Chondrocyte (in vitro differentiated cells): ENCODE data around the gene CALCB. TPM values are rescaled to one million over a fixed set of nuclear protein-coding genes. Genes with fewer than 3 reads are reported as not detected.

Experiments
- DNase-seq: peaks from one replicate; pipeline ENCODE4 v3.0.0; 2021; ENCODE audit warnings: mixed read lengths, low spot score
- H3K27ac Mint-ChIP-seq: one replicate; pipeline ENCODE4 v1.8.0; 2021; ENCODE audit warnings: mild to moderate bottlenecking, moderate library complexity, mixed read lengths; ENCODE audit not compliant: unreplicated experiment
- H3K27me3 Mint-ChIP-seq: 2 replicates; pipeline ENCODE4 v1.8.0; 2021; ENCODE audit warnings: low read depth, mixed read lengths
- H3K36me3 Mint-ChIP-seq: 2 replicates; pipeline ENCODE4 v1.8.0; 2021; ENCODE audit warnings: low read depth, mixed read lengths
- H3K4me1 Mint-ChIP-seq: 2 replicates; pipeline ENCODE4 v1.8.0; 2021; ENCODE audit warnings: low read depth, mild to moderate bottlenecking, mixed read lengths
- H3K4me3 Mint-ChIP-seq: one replicate; pipeline ENCODE4 v1.8.0; 2021; ENCODE audit warnings: mild to moderate bottlenecking, moderate library complexity, mixed read lengths; ENCODE audit not compliant: unreplicated experiment
- H3K9me3 Mint-ChIP-seq: 2 replicates; pipeline ENCODE4 v1.8.0; 2021; ENCODE audit warnings: low read depth, mixed read lengths
- CTCF ChIP-seq: fragments of 200-600 bp; sonication (generic); IDR thresholded peaks from 2 replicates; pipeline ENCODE4 v1.5.0; 2021; ENCODE audit warnings: antibody characterized with exemption, mild to moderate bottlenecking, moderate library complexity
- total RNA-seq: library from RNA; stranded (reverse); gene quantifications from 3 replicates; pipeline ENCODE4 v1.2.1, GENCODE V29; 2021

Gene CALCB
- total RNA-seq, 1 donor from 2014 or later: not detected

GRCh38 chr11:15119352-15119751, 46.0 kb downstream of the CALCB start:
- H3K4me3 Mint-ChIP-seq: no peak overlapping the region
- no peak for TF ChIP-seq CTCF
- H3K36me3 Mint-ChIP-seq: no peaks in the 10 kb centered on the region
- H3K4me1 Mint-ChIP-seq: peaks cover 8% of the 10 kb centered on the region
- H3K27ac Mint-ChIP-seq: no peak overlapping the region
- no peaks in the 10 kb centered on the region for H3K9me3 Mint-ChIP-seq
- peaks cover 18% of the 10 kb centered on the region for H3K27me3 Mint-ChIP-seq
- no peak for DNase-seq

GRCh38 chr11:15119826-15120225, 46.4 kb downstream of the CALCB start:
- no peak for DNase-seq
- Mint-ChIP-seq H3K9me3 (no peaks in the 10 kb centered on the region), H3K27me3 (peaks cover 18% of the 10 kb centered on the region)

GRCh38 chr11:15123849-15124248, 50.5 kb downstream of the CALCB start:
- Mint-ChIP-seq H3K27me3 (no peaks in the 10 kb centered on the region), H3K27ac (no peak overlapping the region), H3K4me3 (no peak overlapping the region), H3K9me3 (no peaks in the 10 kb centered on the region), H3K36me3 (no peaks in the 10 kb centered on the region), H3K4me1 (peaks cover 4% of the 10 kb centered on the region)
- no peak for TF ChIP-seq CTCF
- DNase-seq: no peak

More at GRCh38 chr11:15119826-15120225, 46.4 kb downstream of the CALCB start:
- no peak for TF ChIP-seq CTCF
- H3K4me3 Mint-ChIP-seq: no peak overlapping the region
- no peak overlapping the region for H3K27ac Mint-ChIP-seq
- peaks cover 7% of the 10 kb centered on the region for H3K4me1 Mint-ChIP-seq
- no peaks in the 10 kb centered on the region for H3K36me3 Mint-ChIP-seq

GRCh38 chr11:15124528-15124927, 51.1 kb downstream of the CALCB start:
- Mint-ChIP-seq H3K4me3 (no peak overlapping the region), H3K4me1 (peaks cover 4% of the 10 kb centered on the region), H3K36me3 (no peaks in the 10 kb centered on the region), H3K27ac (no peak overlapping the region), H3K9me3 (no peaks in the 10 kb centered on the region), H3K27me3 (no peaks in the 10 kb centered on the region)
- no peak for DNase-seq
- TF ChIP-seq CTCF: no peak

- Mint-ChIP-seq H3K27me3 (peaks cover 3% of the 10 kb centered on the region), H3K9me3 (no peaks in the 10 kb centered on the region), H3K27ac (no peak overlapping the region), H3K4me3 (no peak overlapping the region), H3K4me1 (peaks cover 14% of the 10 kb centered on the region), H3K36me3 (no peaks in the 10 kb centered on the region)
- no peak for DNase-seq
- TF ChIP-seq CTCF: no peak
These were observed 53.9 kb downstream of the CALCB start for GRCh38 chr11:15127341-15127740.

Other genes starting within 250 kb of the CALCB start
- 8.4 to 16.7 TPM (median 16.0 TPM) in 3 replicates for gene CYP2R1, start 181.4 kb upstream of the CALCB start, total RNA-seq
- not detected in 3 replicates for gene CALCA, start 101.2 kb upstream of the CALCB start, total RNA-seq
- gene INSC, start 41.3 kb downstream of the CALCB start, total RNA-seq: not detected in 3 replicates